ENCODE data around the gene LRP3. TPM values are rescaled to one million over a fixed set of nuclear protein-coding genes. Genes with fewer than 3 reads are reported as not detected.
"Not testable (repeated sequence)": the region's sequence is repeated elsewhere in the genome, so short reads cannot be mapped to it uniquely, and the experiment has no call there.

The LRP3 gene
- total RNA-seq, 1 experiment from 2014 or later = 9.9 TPM

DNA sequence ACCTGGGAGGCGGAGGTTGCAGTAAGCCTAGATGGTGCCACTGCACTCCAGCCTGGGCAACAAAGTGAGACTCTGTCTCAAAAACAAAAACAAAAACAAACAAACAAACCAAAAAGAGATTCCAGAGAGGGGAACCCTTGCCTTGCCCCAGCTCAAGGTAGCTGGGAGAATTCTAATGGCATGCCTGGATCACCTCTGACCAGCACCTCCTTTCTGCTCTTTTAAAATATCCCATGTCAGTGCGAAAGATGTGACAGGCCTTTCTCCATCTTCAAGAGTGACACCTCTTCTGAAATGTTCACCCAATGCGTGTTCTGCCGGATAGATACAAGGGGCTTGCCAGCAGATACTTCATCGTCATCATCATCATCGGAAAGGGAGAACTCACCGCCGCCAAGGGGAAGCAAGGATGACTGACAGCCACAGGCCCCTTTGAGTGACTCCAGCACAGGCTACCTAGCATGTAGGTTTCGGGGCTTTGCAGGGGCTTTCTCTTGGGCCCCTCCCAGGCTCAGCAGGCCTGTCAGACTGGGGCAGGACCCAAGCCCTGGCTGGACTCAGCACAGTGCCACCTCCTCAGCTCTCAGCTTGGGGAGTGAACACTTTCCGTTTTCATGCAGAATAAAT is 18.9 kb upstream of the LRP3 start:
- DNase-seq (ENCODE audit: extremely low read depth, low read depth) = no peak

DNA sequence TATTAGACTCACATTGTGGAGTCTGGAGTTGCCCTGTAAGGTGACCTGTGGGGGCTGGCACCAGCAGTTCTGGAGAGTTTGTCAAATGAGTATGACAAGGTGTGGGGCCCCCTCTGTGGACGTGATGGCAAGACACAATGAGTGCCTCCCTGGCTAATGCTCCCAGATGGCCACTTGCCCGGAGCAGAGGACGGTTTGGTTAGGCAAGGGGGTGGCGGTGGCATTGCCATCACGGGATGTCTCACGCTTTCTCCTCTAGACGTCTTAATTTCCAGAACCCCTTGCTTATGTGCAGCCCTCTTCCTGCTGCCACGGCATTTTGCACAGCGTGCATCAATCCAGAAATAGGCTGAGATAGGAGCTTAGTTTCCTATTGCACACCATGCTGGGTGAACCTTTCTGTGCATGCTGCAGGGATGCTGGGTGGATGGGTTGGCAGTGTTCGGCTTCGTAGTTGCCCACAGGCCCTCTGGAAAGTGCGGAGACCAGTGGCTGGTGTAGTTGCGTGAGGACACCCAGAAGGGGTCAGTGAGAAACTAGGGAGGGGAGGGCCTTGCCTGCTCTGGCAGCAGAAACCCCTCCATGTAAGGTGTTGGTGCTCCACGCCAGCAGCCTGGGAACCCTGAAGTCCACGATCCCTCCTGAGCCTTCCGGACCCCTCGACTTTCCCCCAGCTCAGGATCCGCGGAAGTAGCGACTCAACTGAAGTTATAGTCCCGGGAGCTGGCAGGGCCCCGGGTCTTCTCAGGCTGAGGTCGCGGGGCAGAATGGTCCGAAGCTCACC is 18.1 kb upstream of the LRP3 start:
- DNase-seq (ENCODE audit: extremely low read depth, low read depth) = no peak

DNA sequence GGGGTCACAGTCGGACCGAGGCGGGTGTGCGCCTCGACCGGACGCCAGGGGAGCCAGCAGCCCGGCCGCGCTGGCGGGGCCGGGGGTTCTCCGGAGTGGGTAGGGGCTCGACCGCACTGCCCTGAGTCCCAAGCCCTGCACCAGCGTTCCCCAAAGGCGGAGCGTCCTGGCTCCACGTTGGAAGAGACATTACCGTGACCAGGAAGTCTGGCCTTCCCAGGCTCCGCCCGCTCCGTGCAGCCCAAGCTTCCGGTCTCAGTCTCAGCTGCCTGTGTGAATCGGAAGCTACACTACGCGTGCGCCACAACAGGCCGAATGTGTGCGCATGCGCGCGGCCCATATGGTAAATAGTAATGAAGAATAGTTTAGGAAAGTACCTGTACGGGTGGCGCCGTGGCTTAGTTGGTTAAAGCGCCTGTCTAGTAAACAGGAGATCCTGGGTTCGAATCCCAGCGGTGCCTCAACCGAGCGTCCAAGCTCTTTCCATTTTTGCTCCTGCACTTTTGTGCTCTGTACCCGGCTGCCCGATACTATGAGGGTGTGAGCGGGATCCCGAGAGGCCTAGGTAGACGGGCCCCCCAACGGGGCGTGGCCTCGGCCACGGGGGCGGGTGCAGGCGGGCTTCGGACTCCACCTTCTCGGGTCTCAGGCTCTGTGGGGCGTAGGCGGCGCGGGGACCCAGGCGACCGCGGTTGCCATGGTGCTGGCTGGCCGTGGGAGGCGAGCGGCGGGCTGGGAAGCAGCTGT is 17.3 kb upstream of the LRP3 start:
- peak; percentile 95 for DNase-seq (ENCODE audit: extremely low read depth, low read depth)

DNA sequence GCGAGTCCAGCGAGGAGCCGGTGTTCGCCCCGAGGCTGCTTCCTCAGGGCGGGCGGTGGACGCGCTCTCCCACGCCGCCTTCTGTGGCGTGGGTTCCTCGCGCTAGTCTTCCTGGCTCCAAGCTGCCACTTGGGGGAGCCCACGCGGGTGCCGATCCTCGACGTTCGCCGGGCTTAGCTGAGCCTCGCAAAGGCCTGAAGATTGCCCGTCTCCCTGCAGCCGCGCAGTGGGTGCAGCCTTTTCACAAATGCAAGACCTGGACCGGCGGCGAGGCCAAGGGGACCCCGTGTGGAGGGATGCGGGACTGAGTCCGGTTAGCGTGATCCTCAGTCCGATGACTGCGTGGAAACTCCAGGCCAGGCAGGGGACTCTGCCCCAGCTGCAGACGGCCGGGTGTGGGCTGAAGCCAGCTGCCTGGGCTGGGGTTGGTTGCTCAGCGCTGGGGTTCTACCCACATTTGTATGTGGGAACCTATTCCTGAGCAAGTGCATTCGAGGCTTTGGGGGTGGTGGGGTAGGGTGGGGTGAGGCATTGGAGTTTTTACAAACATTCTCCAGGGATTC is 16.6 kb upstream of the LRP3 start:
- peak; percentile 37 for DNase-seq (ENCODE audit: extremely low read depth, low read depth)

DNA sequence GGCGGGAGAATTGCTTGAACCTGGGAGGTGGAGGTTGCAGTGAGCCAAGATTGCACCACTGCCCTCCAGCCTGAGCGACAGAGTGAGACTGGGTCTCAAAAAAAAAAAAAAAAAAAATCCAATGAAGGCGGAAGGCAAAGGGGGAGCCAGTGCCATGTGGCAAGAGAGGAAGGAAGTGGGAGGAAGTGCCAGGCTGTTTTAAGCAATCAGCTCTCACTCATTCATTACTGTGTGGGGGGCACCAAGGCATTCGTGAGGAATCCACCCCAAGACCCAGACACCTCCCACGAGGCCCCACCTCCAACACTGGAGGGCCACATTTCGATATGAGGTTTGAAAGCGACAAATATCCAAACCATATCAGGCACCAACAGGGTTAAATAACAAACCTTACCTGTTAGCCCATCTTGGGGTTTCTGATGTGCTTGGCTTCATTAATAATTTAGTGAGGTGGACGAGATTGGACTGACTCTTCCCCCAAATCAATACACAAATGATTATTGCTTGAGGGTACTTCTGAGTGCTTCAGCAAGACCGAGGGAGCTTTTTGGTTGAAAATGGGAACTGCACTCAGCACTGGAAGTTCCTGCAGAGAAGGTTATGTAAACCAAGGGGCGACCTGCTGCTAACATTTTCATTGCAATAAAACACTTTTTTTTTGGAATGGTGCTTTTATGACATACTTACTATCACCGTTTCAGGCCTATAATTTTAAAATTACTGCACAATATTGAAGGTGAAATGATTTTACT is 7.5 kb upstream of the LRP3 start:
- no peak for DNase-seq (ENCODE audit: extremely low read depth, low read depth)

DNA sequence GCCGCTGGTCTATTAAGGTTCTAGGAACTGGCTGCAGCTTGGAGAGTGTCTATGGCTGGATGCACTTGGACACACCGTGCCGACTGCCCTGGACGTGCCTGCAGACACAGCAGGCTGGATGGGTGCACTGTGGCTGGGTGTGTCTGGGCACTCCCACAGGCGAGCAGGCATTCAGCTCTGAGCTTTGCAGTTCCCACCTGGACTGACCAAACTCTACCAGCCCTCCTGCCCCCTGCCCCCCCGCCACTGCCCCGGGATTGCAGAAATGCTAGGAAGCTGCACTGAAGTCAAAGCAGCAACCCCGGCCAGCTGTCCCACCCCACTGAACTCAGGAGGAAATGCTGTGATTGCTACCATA is 7.0 kb upstream of the LRP3 start:
- no peak for DNase-seq (ENCODE audit: extremely low read depth, low read depth)

DNA sequence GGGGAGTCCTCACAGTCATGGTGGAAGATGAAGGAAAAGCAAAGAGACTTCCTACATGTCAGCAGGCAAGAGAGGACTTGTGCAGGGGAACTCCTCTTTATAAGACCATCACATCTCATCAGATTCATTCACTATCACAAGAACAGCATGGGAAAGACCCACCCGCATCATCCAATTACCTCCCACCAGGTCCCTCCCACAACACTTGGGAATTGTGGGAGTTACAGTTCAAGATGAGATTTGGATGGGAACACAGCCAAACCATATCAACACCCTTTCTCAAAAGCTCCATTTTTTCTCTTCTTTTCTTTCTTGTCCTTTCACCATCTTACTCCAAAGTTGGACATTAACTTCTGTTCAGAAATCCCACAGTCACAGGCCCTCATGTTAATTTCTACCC is 4.7 kb upstream of the LRP3 start:
- no peak for DNase-seq (ENCODE audit: extremely low read depth, low read depth)

DNA sequence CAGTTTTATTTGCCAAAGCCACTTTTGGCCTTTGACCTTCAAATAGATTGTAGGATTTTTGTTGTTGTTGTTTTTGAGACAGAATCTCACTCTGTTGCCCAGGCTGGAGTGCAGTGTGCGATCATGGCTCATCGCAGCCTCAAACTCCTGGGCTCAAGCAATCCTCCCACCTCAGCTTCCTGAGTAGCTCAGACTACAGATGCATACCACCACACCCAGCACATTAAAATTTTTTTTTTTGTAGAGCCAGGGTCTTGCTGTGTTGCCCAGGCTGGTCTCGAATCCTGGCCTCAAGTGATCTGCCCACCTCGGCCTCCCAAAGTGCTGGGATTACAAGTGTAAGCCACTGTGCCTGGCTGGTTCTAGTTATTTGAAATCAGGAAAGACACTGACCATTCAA is 3.0 kb upstream of the LRP3 start:
- DNase-seq (ENCODE audit: extremely low read depth, low read depth) = not testable (repeated sequence)

DNA sequence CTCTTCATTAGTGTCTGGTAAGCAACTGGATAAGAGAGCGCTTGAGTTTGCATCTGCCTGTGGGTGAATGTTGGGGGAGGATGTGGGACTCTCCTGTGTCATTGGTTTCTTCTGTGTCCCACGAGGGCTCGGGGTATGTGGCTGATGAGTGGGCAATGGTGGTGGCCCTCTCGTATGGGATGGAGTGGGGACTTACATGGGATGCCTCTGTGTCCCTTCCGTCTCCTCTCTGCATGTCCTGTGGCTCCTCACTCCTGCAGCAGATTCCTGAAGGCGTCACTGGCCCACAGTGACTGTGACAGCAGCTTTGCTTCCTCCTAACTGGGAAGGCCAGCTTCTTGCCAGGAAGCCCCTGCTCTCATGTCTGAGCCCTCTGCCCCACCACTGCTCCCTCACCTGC is 2.6 kb upstream of the LRP3 start:
- DNase-seq (ENCODE audit: extremely low read depth, low read depth) = no peak

DNA sequence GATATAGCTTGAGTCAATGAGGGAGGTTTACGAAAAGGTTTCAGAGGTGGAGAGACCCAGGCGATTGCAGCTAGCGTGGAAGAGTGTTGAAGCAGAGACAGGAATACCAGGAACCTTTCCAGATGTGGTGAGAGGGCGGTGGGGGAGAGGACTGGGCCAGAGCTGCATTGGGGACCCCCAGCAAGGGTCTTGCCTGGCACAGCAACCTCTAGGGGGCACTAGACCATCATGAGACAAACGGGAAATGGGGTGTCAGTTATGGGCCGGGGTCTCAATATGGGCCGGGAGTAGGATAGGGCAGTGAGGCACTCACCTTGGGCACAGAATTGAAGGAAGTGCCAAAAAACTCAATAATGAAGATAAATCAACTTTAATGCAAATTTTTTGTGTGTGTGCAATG is 2.1 kb upstream of the LRP3 start:
- no peak for DNase-seq (ENCODE audit: extremely low read depth, low read depth)

DNA sequence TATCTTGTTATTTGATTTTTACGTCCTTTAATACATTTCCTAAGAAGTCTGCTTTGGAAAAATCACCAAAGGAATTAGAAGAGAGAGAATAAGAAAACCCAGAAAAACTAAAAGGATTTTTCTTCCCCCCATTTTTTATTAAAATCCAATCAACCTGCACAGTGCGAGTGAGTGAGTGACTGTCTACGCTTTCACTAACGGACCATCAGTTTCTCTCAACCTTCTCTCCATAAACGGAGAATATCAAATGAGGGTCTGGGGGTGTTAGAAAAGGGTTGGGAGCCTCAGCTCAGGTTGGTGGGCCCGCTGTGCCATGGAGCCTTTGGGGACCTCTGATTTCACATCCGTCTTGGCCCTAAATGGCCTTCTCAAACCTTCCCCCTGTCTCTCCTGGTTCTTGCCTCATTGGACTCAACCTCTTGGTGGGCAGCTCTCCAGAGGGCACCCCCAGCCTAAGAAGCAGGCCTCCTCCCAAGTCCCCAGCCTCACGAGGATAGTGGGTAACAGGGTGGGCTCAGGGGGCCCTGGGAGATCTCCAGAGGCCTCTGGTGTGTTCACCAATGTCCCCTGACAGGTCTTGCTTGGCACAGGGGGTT is 763 bp upstream of the LRP3 start:
- DNase-seq (ENCODE audit: extremely low read depth, low read depth) = no peak

DNA sequence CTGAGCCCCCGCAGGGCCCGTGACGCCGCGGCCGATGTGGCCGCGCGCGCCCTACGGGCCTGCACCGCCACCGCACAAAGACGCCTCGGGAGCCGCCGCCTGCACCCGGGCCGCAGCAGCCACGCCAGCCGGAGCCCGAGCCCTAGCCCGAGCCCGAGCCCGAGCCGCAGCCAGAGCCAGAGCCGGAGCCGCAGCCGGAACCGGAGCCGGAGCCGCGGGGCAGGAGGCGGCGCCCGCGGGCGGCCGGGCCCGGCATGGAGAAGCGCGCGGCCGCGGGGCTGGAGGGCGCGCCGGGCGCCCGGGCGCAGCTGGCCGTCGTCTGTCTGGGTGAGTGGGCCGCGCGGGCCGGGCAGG is 379 bp downstream of the LRP3 start:
- no peak for DNase-seq (ENCODE audit: extremely low read depth, low read depth)

DNA sequence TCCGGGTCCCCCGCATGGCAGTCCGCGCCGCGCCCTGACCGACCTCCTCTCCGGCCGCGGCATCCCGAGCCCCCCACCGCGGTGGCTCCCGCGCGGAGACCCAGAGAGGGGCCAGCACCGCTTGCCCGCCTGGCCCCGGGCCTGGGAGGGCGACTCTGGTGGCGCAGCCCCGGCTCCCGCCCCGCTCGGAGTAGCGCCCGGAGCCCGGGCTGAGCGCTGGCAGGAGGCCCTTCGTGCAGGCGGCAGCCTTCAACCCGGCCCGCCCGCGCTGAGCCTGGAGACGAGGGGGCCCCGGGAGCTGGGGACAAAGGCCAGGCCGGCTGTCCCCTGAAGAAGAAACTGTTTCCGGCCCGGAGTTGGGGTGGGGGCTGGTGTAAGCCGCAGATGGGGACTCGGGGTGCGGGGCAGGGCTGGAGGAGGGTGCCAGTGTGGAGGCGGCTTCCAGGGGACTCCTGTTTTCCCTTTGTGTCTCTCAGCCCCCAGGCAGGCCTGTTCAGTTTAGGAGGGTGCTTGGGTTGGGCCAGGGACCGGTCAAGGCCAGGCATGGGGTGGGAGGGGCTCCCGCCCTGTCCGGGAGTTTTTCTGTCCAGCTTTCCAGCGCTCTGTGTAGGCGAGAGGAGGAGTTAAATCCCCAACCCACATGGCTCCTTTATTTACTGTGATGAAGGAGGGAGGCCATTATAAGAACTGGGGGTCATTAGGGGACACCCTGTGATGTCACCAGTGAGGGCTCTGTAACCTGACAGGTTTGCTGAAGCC is 935 bp downstream of the LRP3 start:
- no peak for DNase-seq (ENCODE audit: extremely low read depth, low read depth)

DNA sequence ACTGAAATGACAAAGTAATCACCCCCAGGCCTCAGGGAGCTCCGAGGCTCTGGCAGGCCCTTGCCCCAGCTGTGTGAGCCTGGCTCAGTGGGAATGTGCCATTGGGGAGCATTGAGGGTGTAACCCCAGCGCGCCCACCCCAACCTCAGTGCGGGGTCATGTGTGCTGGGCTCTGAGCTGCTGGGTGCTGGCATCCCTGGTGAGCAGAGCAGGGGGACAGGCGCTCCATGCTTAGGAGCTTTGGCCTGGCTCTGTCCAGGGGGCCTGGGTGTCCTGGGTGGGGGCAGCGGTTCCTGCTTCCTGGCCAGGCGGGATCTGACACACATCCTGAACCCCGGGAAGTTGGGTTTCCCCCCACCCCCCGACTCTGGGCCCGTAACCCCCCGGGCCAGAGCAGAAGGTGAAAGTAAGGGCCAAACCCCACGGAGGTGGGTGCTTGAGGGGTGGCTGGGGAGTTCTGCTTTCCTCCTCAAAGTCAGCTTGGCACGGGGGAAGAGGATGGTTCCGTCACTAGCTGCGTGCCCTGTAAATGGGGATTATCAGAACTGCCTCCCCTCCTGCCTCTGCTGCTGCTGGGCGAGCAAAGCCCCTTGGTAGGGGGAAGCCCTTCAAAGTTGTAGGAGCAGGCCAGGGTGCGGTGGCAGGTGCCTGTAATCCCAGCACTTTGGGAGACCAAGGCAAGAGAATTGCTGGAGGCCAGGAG is 1.7 kb downstream of the LRP3 start:
- DNase-seq (ENCODE audit: extremely low read depth, low read depth) = no peak

DNA sequence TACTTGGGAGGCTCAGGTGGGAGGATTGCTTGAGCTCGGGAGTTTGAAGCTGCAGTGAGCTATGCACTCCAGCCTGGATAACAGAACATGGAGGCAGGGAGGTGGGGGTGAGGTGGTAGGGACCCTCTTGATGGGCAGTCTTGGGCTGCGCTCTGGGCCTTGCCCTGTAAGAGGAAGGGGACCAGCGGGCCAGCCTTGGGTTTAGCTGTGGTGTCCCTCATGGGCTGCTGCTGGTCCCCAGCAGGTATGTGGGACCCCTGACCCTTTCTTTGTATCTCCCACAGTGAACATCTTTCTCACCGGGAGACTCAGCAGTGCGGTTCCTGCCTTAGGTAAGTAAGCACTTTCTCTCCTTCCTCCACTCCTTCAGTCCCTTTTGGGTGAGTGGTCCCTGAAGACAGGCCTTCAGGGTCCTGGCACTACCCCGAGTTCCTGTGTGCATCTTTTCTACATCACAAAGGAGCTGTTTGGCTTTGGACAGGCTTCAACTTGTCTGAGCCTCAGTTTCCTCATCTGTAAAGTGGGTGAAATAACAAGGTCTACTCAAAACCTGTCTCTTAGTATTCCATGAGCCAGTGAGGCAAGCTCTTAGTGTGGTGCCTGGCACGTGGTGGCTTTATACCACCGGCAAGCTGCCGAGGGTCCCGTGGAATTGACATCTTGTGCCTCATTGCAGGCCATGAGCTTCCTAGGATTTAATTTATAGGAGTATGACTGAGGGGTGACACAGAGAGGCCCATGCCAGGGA is 2.5 kb downstream of the LRP3 start:
- DNase-seq (ENCODE audit: extremely low read depth, low read depth) = no peak

DNA sequence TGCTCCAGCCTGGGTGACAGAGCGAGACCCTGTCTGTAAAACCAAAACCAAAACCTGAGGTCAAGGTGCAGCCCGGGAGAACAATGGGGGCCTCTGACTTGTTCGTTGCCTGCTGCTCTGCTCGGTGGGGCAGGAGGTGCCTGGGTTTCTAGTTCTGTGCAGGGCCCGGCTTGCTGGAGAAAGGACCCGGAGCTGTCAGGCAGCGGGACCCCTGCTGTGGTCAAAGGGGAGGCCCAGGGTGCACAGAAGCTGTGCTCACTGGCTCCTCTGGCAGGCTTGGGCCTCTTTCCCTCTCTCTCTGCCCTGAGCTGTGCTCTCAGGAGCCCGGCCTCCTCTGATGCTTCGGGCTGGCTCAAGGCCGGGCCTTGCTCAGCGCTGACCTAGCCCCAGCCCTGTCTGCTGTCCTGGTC is 3.5 kb downstream of the LRP3 start:
- DNase-seq (ENCODE audit: extremely low read depth, low read depth) = no peak

DNA sequence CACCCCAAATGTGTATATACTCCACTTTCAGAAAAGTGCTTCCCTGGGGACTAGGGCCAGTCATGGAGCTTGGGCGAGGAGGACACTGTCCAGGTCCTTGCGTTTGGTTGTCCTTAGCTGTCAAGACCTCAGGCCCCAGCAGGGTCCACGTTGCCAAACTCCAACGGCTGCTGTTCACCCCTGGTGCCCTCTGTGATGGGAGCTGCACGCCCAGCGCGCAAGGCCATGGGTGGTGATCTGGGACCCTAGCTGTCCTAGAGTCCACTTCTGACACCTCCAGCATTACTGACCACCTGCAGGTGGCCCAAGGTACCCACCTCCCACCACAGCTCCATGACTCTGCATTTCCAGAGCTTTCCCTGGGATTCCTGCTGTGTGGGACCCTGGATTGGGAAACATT is 4.0 kb downstream of the LRP3 start:
- DNase-seq (ENCODE audit: extremely low read depth, low read depth) = no peak

DNA sequence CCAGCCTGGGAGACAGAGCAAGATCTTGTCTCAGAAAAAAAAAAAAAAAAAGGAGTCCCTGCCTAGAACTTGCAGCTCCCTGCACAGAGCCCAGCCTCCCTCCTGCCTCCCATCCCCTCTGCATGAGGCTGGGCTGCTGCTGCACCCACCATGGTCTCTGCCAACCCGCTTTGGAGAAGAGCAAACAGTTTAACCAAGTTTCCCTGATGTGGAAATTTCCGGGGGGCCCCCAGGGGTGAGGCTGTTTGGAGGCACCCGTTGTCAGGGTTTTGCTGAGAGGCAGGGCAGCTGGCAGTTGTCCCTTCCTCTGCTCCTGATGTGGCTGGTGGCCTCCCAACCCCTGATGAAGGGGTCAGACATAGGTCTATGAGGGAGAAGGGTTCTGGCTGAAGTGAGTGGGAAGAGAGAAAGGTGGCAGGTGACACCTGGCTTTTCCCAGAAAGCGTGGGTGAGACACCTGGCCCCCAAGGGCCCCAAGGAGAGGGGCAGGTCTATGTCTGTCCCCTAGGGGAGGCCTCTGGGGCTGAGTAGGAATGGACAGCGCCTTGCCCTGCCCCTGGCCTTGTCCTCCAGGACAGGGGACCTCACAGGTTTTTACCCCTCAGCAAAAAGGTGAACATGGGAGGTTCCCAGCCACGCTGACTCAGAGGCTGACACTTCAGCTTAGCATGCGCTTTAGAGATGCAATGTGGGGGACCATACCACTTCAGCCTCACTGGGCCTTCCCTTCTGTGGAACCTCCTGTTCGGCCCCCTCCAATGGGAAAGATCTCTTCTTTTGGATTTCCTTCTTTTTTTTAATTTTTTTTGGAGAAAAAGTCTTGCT is 5.5 kb downstream of the LRP3 start:
- DNase-seq (ENCODE audit: extremely low read depth, low read depth) = no peak
